ENCODE measurements around the gene SF3B3.

DNA sequence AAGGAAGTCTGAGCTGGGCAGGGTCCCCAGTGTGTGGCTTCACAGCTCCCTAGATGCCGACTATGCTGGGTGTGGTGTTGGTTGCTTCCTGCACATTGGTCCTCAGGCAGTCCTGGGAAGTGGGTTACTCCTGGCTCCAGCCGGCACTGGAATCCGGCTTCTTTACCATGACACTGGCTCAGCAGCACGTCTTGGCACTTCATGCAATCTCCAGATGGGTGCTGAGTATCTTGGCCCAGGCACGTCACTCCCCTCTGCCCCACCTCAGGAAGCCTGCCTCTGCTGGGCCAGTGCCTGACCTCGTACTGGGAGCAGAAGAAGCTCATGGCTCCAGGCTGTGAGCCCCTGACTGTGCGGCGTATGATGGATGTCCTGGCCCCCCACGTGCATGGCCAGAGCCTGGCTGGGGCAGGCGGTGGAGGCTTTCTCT is 44.7 kb upstream of the SF3B3 start:
- TF ChIP-seq ELF4 (IDR thresholded peaks at IDR 0.05) (no peak), SUZ12 (IDR thresholded peaks at IDR 0.05) (no peak), FOXM1 (IDR thresholded peaks at IDR 0.05; ENCODE audit: borderline replicate concordance) (no peak), ZNF384 (IDR thresholded peaks at IDR 0.05) (no peak), SP1 (IDR thresholded peaks at IDR 0.05) (no peak), FOXK2 (IDR thresholded peaks at IDR 0.05) (no peak), TARDBP (IDR thresholded peaks at IDR 0.05) (no peak), CTBP1 (IDR thresholded peaks at IDR 0.05; ENCODE audit: borderline replicate concordance) (no peak), FOXA1 (IDR thresholded peaks at IDR 0.05) (no peak), BHLHE40 (IDR thresholded peaks at IDR 0.05; ENCODE audit: borderline replicate concordance) (no peak)
- TF ChIP-seq, protein P1, sequence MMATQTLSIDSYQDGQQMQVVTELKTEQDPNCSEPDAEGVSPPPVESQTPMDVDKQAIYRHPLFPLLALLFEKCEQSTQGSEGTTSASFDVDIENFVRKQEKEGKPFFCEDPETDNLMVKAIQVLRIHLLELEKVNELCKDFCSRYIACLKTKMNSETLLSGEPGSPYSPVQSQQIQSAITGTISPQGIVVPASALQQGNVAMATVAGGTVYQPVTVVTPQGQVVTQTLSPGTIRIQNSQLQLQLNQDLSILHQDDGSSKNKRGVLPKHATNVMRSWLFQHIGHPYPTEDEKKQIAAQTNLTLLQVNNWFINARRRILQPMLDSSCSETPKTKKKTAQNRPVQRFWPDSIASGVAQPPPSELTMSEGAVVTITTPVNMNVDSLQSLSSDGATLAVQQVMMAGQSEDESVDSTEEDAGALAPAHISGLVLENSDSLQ (IDR thresholded peaks at IDR 0.05): no peak
